GM18909 (cell line): Measurements from ENCODE around the gene PLEKHA6.

Source experiments
- ATAC-seq: cut with Tn5 transposase; IDR thresholded peaks from one replicate; pipeline ENCODE4 v1.9.1; 2021; ENCODE audit warnings: mild to moderate bottlenecking; ENCODE audit not compliant: unreplicated experiment, poor library complexity

The PLEKHA6 gene

GRCh38 chr1:204357551-204358490, 1.9 kb downstream of the PLEKHA6 start:
- no peak for ATAC-seq

DNA sequence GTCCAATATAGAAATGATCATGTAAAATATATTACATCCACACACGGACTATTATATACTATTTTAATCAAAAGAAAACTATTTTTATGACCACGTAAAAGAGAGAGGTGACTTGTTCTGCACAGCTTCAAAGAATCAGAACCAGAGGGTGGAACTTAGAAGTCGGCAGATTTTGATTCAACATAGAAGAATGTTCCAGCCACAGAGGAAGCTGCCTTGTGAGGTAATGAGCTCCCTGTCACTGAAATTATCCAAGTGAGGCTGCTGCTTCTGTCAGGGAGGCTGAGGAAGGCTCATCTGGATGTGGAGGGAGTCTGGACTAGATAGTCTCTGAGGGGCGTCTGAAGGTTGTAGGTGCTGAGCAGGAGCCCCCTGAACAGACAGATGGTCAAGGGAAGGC, 2.7 kb downstream of the PLEKHA6 start:
- no peak for ATAC-seq

DNA sequence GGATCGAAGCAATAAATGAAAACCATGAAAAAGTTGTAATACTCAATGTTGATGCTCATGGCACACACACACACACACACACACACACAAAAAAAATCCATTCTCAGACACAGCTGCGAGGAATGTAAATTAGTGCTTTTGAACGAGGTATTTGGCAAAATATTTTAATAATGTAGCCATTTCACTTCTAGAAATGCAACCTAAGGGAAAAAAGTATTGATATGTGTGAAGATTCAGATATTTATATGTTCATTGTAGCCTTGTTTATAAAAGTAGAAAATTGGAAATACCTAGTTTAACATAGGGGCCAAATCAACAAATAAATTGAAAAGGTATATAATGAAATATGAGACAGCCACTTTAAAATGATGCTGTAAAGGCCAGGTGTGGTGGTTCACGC, 3.8 kb downstream of the PLEKHA6 start:
- no peak for ATAC-seq

- ATAC-seq, result no peak
These were observed 5.2 kb downstream of the PLEKHA6 start for GRCh38 chr1:204354579-204354978.

DNA sequence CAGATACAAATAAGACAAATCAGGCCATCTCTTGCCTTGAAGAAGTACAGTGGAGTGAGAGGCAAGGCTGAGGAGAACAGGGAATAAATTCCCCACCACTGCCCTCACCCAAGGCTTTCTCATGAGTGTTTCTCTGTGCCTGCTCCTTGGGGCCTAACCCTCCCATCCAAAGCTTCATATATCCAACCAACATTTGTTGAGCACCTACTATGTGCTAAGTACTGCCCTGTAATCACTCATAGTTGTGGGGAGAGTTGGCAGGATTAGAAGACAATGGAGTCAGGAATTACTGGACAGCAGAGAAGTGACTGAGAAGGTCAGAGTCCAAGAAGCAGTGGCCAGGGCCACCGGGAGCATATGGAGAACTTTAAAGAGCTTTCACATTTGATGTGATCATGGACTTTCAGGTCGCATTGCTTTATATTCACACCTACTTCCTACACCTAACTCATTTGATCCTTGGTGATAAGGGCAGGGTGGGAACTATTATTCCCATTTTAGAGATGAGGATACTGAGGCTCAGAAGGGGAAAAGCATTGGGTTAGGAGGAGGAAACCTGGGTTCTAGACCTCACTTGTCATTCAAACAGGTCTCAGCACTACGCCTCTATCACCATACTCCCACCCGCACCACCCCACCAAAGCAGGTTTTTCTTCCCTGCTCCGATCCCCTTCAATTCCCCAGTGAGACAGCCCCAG, 6.4 kb downstream of the PLEKHA6 start:
- no peak for ATAC-seq

DNA sequence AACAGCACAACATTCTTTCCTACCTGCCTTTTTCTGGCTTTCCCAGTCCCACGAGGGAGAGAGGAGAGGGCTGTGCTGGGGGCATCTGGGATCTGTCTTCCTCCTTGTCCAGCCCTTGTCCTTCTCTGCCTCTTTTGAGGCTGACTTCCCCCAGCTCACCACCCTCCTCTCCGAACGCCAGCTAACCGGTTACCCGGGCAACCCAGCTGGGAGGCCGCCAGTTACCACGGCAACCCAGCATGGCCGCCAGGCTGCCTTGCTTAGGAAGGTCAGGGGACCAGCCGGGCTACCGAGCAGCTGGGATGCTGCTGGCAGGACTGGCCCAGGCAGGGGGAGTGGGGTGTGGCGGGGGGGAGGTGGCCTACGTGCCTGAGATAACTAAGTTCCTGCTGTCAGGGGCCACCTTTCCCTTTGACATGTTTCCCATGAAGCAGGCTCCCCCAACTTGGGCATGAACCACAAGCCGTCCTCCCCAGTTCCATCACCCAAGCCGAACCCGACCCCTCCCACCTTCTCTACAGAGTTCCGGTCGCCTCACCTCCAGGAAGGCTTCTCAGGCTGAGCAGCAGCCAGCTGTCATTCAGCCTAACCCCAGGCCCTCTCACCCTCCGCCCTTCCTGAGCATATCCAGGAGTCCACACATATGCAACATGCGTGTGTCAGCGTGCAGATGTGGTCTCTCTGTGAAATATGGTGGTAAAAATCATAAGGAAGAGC, 8.7 kb downstream of the PLEKHA6 start:
- no peak for ATAC-seq

- no peak for ATAC-seq
These were observed 9.4 kb downstream of the PLEKHA6 start for GRCh38 chr1:204350312-204350711.

DNA sequence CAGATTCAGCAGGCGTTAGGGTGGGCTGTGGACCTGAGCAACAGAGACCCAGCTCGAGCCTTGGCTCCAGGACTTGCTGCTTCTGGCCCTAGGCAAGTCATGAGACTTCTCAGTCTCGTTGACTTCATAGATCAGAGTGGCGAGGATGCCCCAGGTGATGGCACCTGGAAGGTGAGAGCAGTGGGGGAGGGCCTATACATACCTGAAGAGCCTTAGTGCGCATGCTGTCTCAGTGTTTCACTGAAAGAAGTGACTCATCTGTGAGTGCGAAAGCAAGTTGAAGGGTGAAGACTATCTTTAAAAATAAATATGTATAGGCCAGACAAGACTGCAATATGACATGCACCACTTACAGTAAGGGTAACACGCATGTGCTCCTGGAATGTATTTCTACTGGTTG, 10.1 kb downstream of the PLEKHA6 start:
- no peak for ATAC-seq

GRCh38 chr1:204348722-204349121, 11.0 kb downstream of the PLEKHA6 start:
- ATAC-seq, result no peak

GRCh38 chr1:204348242-204348641, 11.5 kb downstream of the PLEKHA6 start:
- no peak for ATAC-seq

DNA sequence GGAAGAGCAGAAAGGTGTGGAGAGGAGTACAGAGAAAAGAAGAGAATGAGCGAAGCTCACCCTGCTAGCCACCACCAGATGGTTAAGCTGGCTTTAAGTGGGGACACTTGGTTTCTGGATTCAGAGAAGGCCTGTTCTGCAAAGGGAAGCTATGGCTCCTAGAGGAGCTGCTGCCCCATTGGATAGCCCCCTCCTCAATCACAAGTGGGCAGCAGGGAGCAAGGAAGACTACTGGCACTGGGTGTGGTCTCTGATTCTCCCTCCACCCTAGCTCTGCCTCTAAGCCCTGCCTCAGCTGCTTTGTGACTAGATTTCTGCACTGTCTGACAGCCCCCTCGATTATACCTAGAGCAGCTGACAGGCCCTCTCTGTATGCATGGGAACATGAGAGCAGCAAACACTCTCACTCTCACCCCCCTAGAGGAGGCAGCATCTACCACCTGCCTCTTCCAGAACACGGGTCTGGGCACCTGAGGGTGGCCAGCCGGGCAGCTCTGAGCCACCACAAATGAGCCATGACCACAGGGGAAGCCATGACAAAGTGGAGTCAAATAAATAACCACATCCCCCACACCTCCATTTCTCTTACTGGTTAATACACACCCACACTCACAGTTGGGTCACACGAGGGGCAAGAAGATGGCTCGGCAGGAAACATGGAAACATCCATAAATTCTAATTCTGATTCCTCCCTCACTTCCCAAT, 13.6 kb downstream of the PLEKHA6 start:
- no peak for ATAC-seq

GRCh38 chr1:204345438-204345841, 14.3 kb downstream of the PLEKHA6 start:
- no peak for ATAC-seq

DNA sequence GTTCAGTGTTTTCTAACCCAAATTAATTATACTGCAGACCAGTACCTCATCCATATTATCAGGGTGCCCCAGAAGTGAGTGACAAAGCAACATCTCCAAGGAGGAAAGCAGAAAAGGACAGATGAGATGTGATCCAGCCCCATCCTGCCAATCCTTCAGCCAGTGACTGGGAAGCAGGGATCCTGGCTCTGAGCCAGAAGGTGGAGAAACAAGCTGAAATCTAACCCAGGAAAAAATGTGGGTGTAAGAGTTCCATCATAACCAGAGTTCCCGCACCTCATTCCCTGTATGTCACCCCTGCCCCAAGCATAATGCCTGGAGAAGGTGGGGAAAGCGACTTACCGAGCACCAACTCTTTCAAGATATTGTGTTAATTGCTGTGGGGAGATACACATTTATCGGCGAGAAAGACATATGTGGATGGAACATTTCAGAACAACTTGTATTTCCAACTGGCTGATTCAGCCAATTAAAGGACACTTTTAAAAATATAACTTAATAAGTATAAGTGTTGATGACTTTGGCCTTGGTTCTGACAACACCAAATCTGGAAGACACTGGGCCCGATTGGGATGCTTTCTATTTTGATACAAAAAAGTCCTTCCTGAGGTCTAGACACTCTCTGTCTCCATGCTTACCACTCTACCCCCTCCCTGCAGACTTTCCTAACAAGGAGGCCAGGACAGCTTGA, 14.9 kb downstream of the PLEKHA6 start:
- ATAC-seq, result no peak

DNA sequence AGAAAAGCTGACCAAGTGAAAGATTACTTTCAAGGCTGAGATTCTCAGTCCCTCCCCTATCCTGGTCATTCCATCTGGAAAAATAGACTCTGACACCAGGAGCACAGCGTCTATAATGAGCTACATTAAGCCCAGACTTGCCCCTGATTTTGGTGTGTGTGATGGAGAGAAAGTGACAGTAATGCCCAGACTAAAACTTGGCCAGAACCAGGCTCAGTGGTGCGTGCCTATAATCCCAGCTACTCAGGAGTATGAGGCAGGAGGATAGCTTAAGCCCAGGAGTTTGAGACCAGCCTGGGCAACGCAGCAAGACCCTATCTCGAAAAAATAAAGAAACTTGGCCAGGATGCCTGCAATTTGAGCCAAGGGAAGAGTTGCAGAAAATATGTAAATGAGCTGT, 15.9 kb downstream of the PLEKHA6 start:
- ATAC-seq, result no peak

DNA sequence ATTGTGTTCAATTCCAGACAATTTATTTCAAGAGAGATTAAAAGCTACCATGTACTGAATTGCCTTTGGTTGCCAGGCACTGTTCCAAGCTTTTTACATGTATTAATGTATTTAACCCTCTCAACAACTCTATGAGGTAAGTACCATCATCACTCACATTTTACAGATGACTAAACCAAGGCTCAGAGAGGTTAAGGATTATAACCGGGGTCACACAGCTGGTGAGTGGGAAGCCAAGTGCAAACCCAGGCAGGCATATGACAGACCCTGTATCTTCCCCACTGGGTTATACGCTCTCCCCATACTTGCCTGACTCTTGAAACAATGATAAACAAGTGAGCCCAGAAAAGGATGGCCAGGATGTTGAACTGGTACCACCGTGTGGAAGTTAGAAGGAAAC, 16.5 kb downstream of the PLEKHA6 start:
- ATAC-seq, result no peak

DNA sequence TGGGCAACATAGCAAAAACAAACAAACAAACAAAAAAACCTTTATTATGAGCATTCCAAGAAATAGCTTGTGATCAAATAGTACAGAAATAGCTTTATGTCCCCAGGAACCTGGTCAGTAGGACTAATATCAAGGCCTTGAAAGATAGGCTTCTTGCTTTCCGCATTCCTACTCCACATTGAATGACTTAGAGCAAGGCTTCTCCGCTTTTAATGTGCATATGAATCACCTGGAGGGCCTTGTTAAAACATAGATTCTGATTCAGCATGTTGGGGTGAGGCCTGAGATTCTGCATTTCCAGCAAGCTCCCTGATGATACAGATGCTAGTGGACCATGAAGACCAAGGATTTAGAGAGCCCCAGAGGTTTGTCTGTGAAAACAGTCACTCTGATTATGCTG, 17.4 kb downstream of the PLEKHA6 start:
- ATAC-seq, result no peak

GRCh38 chr1:204341380-204341779, 18.3 kb downstream of the PLEKHA6 start:
- ATAC-seq, result no peak

GRCh38 chr1:204340081-204340889, 19.4 kb downstream of the PLEKHA6 start:
- no peak for ATAC-seq

DNA sequence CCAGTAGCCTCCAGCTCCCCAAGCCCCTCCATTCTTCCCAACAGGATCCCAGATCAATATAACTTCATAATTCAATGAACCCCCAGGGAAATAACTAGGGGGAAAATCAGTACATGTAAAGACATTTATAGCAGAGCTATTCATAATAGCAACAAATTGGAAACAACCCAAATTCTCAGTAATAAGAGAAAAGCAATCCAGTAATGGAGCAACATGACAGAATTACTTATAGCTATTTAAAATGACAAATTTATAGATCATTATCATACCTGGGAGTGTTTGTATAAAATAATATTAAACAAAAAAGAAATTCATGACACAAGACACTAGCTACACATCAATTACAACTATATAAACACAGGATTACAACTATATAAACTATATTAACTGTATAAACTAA, 20.2 kb downstream of the PLEKHA6 start:
- ATAC-seq, result no peak
